Testis (tissue), 2 donors: ENCODE measurements around the gene TMEM43.

ENCODE experiments used
- POLR2A ChIP-seq: fragments of 450-650 bp; IDR thresholded peaks from one replicate; pipeline ENCODE4 v1.6.1; 2017; ENCODE audit warnings: antibody characterized with exemption, mild to moderate bottlenecking, moderate library complexity
- TF ChIP-seq, protein P1 (sequence below), 3 experiments: fragments of 450-650 bp in 2 of 3; fragments of 200-600 bp in 1 of 3; sonication (generic) in 1 of 3; IDR thresholded peaks; one replicate each; pipeline ENCODE4 v1.5.1; 2016 to 2019; ENCODE audit warnings: antibody characterized with exemption in 3 of 3, mild to moderate bottlenecking in 2 of 3, moderate library complexity in 1 of 3

DNA sequence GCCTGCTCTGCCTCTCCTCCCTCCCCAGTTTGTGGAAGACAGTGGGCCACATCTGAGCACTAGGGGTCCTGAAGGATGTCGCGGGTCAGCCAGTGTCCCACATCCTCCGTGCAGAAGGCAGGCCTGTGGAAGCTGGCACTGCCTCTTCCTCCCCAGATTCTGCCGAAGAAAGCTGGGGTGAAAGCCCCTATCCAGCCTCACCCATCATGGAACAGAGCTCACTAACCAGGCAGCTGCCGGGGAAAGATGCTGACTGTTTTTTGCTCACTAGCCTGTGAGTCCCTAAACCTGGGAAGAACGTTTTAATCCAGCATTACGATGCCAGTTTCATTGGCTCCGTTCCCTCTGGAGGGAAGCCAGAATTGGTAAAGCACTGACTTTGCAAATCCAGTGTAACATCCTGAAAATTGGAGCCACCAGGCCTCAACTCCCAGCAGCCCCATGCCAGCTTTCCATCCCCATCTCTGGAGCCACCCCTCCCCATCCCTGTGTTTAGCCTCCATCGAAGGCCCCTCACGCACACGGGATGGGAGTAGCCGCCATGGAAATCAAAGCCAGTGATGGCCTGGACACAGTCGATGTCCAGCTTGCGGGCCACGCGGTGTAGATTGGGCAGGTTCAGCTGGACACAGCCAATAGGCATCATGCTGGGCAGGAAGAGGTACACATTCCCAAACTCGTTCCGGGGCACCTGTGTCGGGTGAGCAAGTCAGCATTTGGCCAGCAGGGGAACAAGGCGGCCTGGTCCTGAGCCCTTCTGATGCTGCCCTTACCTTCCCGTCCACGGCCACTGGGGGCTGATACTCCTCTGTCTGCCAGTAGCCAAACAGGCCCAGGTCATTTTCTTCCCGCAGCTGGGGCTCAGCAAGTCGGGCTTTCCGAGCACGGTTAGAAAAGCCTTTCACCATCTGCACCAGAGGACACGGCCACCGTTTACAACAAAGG is 23.5 kb downstream of the TMEM43 start:
- TF ChIP-seq, protein P1, sequence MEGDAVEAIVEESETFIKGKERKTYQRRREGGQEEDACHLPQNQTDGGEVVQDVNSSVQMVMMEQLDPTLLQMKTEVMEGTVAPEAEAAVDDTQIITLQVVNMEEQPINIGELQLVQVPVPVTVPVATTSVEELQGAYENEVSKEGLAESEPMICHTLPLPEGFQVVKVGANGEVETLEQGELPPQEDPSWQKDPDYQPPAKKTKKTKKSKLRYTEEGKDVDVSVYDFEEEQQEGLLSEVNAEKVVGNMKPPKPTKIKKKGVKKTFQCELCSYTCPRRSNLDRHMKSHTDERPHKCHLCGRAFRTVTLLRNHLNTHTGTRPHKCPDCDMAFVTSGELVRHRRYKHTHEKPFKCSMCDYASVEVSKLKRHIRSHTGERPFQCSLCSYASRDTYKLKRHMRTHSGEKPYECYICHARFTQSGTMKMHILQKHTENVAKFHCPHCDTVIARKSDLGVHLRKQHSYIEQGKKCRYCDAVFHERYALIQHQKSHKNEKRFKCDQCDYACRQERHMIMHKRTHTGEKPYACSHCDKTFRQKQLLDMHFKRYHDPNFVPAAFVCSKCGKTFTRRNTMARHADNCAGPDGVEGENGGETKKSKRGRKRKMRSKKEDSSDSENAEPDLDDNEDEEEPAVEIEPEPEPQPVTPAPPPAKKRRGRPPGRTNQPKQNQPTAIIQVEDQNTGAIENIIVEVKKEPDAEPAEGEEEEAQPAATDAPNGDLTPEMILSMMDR (IDR thresholded peaks at IDR 0.05) = no peak
- TF ChIP-seq POLR2A = no peak
